ENCODE results near the gene UCHL5. TPM values are rescaled to one million over a fixed set of nuclear protein-coding genes. Genes with fewer than 3 reads are reported as not detected.

Gene UCHL5
- total RNA-seq, 2 donors from 2014 or later: 7.6 to 47.5 TPM

DNA sequence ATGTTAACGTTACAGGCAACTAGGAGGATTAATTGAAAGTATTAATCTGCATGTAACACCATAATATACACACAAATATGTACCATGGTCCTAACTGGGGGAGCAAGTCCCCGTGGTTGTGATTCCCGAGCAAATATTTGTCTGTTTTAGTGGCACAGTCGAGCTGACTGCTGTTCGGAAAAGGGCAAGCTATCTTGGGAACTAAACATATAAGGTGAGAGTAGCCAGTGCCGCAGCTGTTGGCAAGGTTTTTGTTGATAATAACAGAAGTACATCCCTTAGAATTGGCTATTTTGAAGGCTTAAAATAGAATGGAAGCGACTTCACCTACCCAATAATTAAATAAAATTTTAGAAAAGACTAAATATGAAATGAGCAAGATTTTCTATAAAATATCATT lies 45.5 kb downstream of the UCHL5 start:
- ATAC-seq (no peak), DNase-seq (peak; percentile 31 to 49 (median 40))
- Histone ChIP-seq H3K27me3 (no peaks in the 10 kb centered on the region), H3K36me3 (replicated peaks in 1 of 2; ENCODE audit: insufficient read depth in 1 of 2, low read depth in 2 of 2) (no peaks in the 10 kb centered on the region), H3K4me3 (no peak overlapping the region), H3K27ac (no peak overlapping the region), H3K9me3 (no peaks in the 10 kb centered on the region), H3K4me1 (peaks cover 31% of the 10 kb centered on the region)
- intact Hi-C loops (cut with DNase I): loop anchor here (10.0 kb wide), 1 partner anchor 539 kb away; no protein-coding TSS in a partner anchor
- WGBS, 2 donors: 29 to 39% methylated on average over 7 of the region's 7 CpGs
- TF ChIP-seq, protein P1, sequence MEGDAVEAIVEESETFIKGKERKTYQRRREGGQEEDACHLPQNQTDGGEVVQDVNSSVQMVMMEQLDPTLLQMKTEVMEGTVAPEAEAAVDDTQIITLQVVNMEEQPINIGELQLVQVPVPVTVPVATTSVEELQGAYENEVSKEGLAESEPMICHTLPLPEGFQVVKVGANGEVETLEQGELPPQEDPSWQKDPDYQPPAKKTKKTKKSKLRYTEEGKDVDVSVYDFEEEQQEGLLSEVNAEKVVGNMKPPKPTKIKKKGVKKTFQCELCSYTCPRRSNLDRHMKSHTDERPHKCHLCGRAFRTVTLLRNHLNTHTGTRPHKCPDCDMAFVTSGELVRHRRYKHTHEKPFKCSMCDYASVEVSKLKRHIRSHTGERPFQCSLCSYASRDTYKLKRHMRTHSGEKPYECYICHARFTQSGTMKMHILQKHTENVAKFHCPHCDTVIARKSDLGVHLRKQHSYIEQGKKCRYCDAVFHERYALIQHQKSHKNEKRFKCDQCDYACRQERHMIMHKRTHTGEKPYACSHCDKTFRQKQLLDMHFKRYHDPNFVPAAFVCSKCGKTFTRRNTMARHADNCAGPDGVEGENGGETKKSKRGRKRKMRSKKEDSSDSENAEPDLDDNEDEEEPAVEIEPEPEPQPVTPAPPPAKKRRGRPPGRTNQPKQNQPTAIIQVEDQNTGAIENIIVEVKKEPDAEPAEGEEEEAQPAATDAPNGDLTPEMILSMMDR (IDR thresholded peaks at IDR 0.05): no peak

DNA sequence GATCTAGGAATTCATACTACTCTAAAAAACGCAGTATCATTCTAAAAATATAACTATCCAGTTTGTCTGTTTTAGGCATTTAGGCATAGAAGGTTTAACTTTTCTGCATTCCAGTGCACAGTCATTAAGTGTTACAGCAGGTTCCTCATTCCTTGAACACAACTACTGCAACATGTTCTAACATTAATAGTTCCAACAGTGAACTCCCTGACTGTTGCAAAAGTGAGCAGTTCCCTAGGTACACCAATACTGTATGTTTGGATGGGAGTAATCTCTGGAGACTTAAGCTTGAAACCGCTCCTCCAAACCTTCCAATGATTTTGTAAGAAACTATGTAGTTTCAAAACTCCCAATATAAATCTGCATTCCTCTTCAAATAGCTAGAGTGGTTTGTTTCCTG lies 46.2 kb downstream of the UCHL5 start:
- Histone ChIP-seq H3K4me3 (no peak overlapping the region), H3K4me1 (peaks cover 37% of the 10 kb centered on the region), H3K36me3 (replicated peaks in 1 of 2; ENCODE audit: insufficient read depth in 1 of 2, low read depth in 2 of 2) (no peaks in the 10 kb centered on the region), H3K9me3 (no peaks in the 10 kb centered on the region), H3K27ac (no peak overlapping the region), H3K27me3 (no peaks in the 10 kb centered on the region)
- intact Hi-C loops (cut with DNase I): loop anchor here (10.0 kb wide), 1 partner anchor 538 kb away; no protein-coding TSS in a partner anchor
- ATAC-seq: no peak
- DNase-seq: no peak
- 72% methylated on average over 2 of the region's 2 CpGs for WGBS, 2 donors
- no peak for TF ChIP-seq POLR2A (IDR thresholded peaks at IDR 0.05)
- TF ChIP-seq, protein P1 (IDR thresholded peaks at IDR 0.05): no peak

DNA sequence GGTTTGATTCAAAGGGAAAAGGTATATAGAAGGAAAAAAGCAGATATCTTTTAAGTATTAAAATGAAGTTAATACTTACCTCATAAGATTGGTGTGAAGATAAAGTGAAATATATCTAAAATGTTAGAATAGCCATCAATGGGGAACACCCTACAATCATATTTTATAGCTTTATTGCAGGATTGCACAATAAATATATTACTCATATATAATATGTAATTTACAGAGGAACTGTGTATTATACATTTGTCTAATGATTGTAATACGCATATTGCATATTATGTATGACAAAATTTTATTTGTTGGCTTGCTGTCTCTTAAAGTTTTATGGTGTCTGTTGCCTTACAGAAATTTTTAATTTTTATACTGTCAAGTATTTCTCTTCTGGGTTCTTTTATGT lies 47.8 kb downstream of the UCHL5 start:
- no peak for DNase-seq
- no peak overlapping the region for H3K27ac ChIP-seq
- H3K4me3 ChIP-seq: no peak overlapping the region
- no peaks in the 10 kb centered on the region for H3K9me3 ChIP-seq
- TF ChIP-seq, protein P1 (IDR thresholded peaks at IDR 0.05): no peak
- TF ChIP-seq POLR2A (IDR thresholded peaks at IDR 0.05): no peak
- H3K4me1 ChIP-seq: peaks cover 47% of the 10 kb centered on the region
- intact Hi-C loops (cut with DNase I): loop anchor here (10.0 kb wide), 1 partner anchor 537 kb away; no protein-coding TSS in a partner anchor
- H3K36me3 ChIP-seq (replicated peaks in 1 of 2; ENCODE audit: insufficient read depth in 1 of 2, low read depth in 2 of 2): no peaks in the 10 kb centered on the region
- H3K27me3 ChIP-seq: peaks cover 0 to 6% of the 10 kb centered on the region in 2 donors
- 93 to 94% methylated on average over 1 of the region's 1 CpG for WGBS, 2 donors
- ATAC-seq: no peak

DNA sequence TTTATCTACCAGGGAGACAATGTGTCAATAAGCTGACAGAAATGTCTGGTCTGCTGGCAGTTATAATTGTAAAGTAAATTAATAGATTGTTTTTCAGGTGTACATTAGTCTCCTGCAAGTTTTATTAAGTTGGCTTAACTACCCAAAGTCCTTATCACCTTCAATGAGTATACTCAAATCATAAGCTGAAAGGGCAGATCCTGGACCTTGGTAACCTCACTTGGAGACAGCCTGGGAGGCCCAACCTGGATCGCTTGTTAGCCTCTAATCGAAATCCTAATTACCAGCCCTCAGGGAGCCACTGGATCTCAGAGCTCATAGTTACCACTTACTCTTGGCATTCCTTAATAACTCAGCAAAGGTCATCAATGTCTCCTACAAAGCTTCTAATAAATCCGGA lies 49.7 kb downstream of the UCHL5 start:
- ATAC-seq (no peak), DNase-seq (no peak)
- peak overlapping the region in 2 of 4 donors; percentile 4 to 62 for H3K27ac ChIP-seq
- WGBS, 2 donors: 24 to 34% methylated on average over 3 of the region's 3 CpGs
- H3K36me3 ChIP-seq (replicated peaks in 1 of 2; ENCODE audit: insufficient read depth in 1 of 2, low read depth in 2 of 2): no peaks in the 10 kb centered on the region
- intact Hi-C loops (cut with DNase I): no loop called here
- H3K27me3 ChIP-seq: peaks cover 0 to 6% of the 10 kb centered on the region in 2 donors
- H3K4me1 ChIP-seq: peaks cover 44% of the 10 kb centered on the region
- no peak overlapping the region for H3K4me3 ChIP-seq
- TF ChIP-seq, protein P1 (IDR thresholded peaks at IDR 0.05): no peak
- TF ChIP-seq POLR2A (IDR thresholded peaks at IDR 0.05): no peak
- no peaks in the 10 kb centered on the region for H3K9me3 ChIP-seq

DNA sequence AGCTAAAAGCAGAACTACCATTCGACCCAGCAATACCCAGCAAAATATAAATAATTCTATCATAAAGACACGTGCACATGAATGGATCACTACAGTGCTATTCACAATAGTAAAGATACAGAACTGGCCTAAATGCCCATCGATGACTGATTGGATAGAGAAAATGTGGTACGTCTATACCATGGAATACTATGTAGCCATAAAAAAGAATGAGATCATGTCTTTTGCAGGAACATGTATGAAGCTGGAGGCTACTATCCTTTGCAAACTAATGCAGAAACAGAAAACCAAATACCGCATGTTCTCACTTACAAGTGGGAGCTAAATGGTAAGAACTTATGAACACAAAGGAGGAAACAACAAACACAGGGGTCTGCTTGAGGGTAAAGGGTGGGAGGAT lies 53.4 kb downstream of the UCHL5 start:
- intact Hi-C loops (cut with DNase I): no loop called here
- TF ChIP-seq POLR2A (IDR thresholded peaks at IDR 0.05): no peak
- TF ChIP-seq, protein P1 (IDR thresholded peaks at IDR 0.05): no peak
- DNase-seq (no peak), ATAC-seq (no peak)
- Histone ChIP-seq H3K9me3 (no peaks in the 10 kb centered on the region), H3K36me3 (replicated peaks in 1 of 2; ENCODE audit: insufficient read depth in 1 of 2, low read depth in 2 of 2) (no peaks in the 10 kb centered on the region), H3K27me3 (peaks cover 0 to 6% of the 10 kb centered on the region in 2 donors), H3K27ac (no peak overlapping the region), H3K4me1 (peaks cover 29% of the 10 kb centered on the region), H3K4me3 (no peak overlapping the region)
- 94 to 97% methylated on average over 5 of the region's 5 CpGs for WGBS, 2 donors
